GM12873 (cell line): ENCODE data around the gene ARRB2.

Experiments used
- CTCF ChIP-seq: IDR thresholded peaks from 2 replicates; pipeline ENCODE4 v1.5.1; 2012; ENCODE audit warnings: low read depth, mild to moderate bottlenecking, moderate library complexity, low read length, control low read depth; ENCODE audit not compliant: insufficient read depth; ENCODE audit errors: missing control alignments

The ARRB2 gene

GRCh38 chr17:4759776-4760236, 49.4 kb downstream of the ARRB2 start:
- TF ChIP-seq CTCF = no peak

GRCh38 chr17:4764595-4764994, 54.2 kb downstream of the ARRB2 start:
- no peak for TF ChIP-seq CTCF

GRCh38 chr17:4766201-4766600, 55.8 kb downstream of the ARRB2 start:
- no peak for TF ChIP-seq CTCF

- TF ChIP-seq CTCF = no peak
Measured at GRCh38 chr17:4766723-4767122, 56.3 kb downstream of the ARRB2 start.

- TF ChIP-seq CTCF = no peak
Measured at GRCh38 chr17:4768298-4768697, 57.9 kb downstream of the ARRB2 start.

- TF ChIP-seq CTCF = no peak
Measured at GRCh38 chr17:4769628-4770027, 59.2 kb downstream of the ARRB2 start.
